ENCODE results near the gene SLCO1B3.

GRCh38 chr12:20801035-20801434 lies 9.5 kb upstream of the SLCO1B3 start:
- TF ChIP-seq CTCF (IDR thresholded peaks at IDR 0.05; ENCODE audit: borderline replicate concordance, extremely low read depth, low read length, poor library complexity, severe bottlenecking) (no peak), EZH2 (IDR thresholded peaks at IDR 0.05; ENCODE audit: borderline replicate concordance, low read depth, low read length, severe bottlenecking) (no peak)
